Ishikawa (cell line): ENCODE measurements around the gene TRPV2.

ENCODE experiments used
- CEBPB ChIP-seq: IDR thresholded peaks from 2 replicates; pipeline ENCODE4 v1.6.1; 2012
- CREB1 ChIP-seq: IDR thresholded peaks from 2 replicates; pipeline ENCODE4 v1.6.1; 2012; ENCODE audit warnings: low read depth
- EGR1 ChIP-seq: IDR thresholded peaks from 2 replicates; pipeline ENCODE4 v1.6.1; 2012
- EP300 ChIP-seq: IDR thresholded peaks from 2 replicates; pipeline ENCODE4 v1.6.1; 2012; ENCODE audit warnings: borderline replicate concordance
- MAX ChIP-seq: IDR thresholded peaks from 2 replicates; pipeline ENCODE4 v1.6.1; 2012
- REST ChIP-seq: IDR thresholded peaks from 2 replicates; pipeline ENCODE4 v1.6.1; 2012; ENCODE audit warnings: low read depth, mild to moderate bottlenecking
- TAF1 ChIP-seq: IDR thresholded peaks from 2 replicates; pipeline ENCODE4 v1.6.1; 2012; ENCODE audit warnings: low read depth, mild to moderate bottlenecking
- TEAD4 ChIP-seq: IDR thresholded peaks from 2 replicates; pipeline ENCODE4 v1.6.1; 2012
- YY1 ChIP-seq: IDR thresholded peaks from 2 replicates; pipeline ENCODE4 v1.6.1; 2012; ENCODE audit warnings: low read depth
- ZBTB7A ChIP-seq: IDR thresholded peaks from 2 replicates; pipeline ENCODE4 v1.6.1; 2012; ENCODE audit warnings: low read depth

DNA sequence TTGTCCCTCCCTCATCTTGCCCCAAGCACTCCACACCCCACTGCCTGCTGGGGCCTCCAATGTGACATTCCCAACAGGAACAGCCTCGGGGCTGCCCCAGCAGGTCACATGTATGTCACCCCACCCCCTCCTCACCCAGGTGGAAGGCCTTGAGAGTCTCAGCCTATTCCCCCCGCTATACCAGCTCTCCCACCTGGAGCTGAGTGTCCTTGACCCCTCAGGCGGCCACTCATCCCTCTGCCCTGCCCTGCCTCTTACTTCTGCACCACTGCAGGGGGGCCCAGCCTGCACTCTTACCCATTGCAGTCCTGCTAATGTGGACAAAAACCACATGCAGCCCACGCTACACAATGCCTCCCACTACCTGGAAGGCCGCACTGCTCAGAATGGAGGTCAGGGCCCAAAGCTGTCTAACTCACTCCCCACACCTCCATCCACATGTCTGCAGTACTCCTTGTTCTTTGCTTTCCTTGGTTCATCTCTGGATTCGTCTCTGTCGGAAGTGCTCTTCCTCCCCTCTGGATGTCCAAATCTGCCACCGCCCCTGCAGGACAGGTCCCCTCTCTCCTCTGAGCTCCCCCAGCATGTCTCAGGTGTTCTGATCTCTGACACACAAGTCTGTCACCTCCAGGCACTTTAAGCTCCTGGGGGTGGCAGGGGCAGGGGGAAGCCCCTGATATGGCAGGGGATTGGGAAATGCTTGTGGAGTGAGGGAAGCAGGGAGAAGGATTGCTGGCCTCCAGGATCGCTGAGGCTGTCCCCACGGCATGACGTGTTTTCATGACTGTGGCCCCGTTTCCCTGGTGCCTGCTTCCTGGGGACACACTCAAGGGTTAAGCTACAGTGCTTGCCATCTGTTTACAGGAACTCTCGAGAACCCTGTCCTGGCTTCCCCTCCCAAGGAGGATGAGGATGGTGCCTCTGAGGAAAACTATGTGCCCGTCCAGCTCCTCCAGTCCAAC lies 20.8 kb downstream of the TRPV2 start:
- no peak for TF ChIP-seq MAX
- TF ChIP-seq YY1 = no peak
- no peak for TF ChIP-seq ZBTB7A
- TF ChIP-seq TAF1 = no peak
- no peak for TF ChIP-seq EGR1
- TF ChIP-seq TEAD4 = no peak
- TF ChIP-seq EP300 = no peak
- TF ChIP-seq CREB1 = no peak
- no peak for TF ChIP-seq REST
- no peak for TF ChIP-seq CEBPB
